Measurements from ENCODE around the gene SLIT1. TPM values are rescaled to one million over a fixed set of nuclear protein-coding genes. Genes with fewer than 3 reads are reported as not detected.

SLIT1 gene
- total RNA-seq, 4 donors from 2014 or later: 0.10 to 0.13 TPM; not detected in 2

GRCh38 chr10:97159646-97160305 is 26.0 kb downstream of the SLIT1 start:
- in situ Hi-C loops (cut with MboI; ENCODE audit: low sequenced_read_pairs in 4 of 4): no loop called here
- ATAC-seq: no peak

DNA sequence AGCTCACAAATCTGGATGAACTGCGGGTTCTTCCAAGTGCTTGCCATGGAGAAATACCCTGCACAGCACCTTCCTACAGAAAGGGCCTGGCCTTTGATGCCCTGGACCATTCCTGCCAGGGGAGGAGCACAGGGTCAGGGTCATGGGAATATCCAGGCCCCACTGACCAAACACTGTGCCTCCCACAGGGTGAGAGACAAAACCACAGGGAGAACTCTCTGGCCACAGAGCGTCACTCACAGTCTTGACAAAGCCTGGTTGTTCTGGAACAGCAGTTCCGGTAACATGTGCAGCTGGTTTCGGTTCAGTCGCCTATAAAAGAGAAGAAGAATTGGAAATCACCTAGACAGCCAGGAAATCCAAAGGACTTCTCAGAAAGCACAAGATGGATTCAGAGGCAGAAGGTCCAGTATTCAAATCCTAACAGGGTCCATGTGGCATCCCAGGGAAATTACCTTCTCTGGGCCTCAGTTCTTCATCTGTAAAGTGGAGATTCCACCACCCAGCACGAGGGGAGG is 28.1 kb downstream of the SLIT1 start:
- Histone ChIP-seq H3K27me3 (no peaks in the 10 kb centered on the region), H3K9me3 (no peaks in the 10 kb centered on the region), H3K36me3 (no peaks in the 10 kb centered on the region), H3K27ac (no peak overlapping the region), H3K4me3 (no peak overlapping the region), H3K4me1 (no peaks in the 10 kb centered on the region)
- intact Hi-C loops (cut with DNase I; ENCODE audit: low total_unique reads): no loop called here
- ATAC-seq (no peak), DNase-seq (no peak)
- TF ChIP-seq POLR2A (IDR thresholded peaks at IDR 0.05) (no peak), CTCF (IDR thresholded peaks at IDR 0.05 in 4 of 5, conservative IDR thresholded peaks at IDR 0.05 in 1 of 5) (no peak)
- in situ Hi-C loops (cut with MboI; ENCODE audit: low sequenced_read_pairs in 4 of 4): no loop called here

More at GRCh38 chr10:97159646-97160305, 26.0 kb downstream of the SLIT1 start:
- no peak overlapping the region for H3K27ac ChIP-seq
- H3K9me3 ChIP-seq: no peaks in the 10 kb centered on the region
- no peak overlapping the region for H3K4me3 ChIP-seq
- H3K4me1 ChIP-seq: no peaks in the 10 kb centered on the region
- DNase-seq: no peak
- TF ChIP-seq POLR2A (IDR thresholded peaks at IDR 0.05): no peak
- TF ChIP-seq CTCF (IDR thresholded peaks at IDR 0.05 in 4 of 5, conservative IDR thresholded peaks at IDR 0.05 in 1 of 5): no peak
- intact Hi-C loops (cut with DNase I; ENCODE audit: low total_unique reads): no loop called here
- no peaks in the 10 kb centered on the region for H3K27me3 ChIP-seq
- H3K36me3 ChIP-seq: no peaks in the 10 kb centered on the region

- no peak for ATAC-seq
- in situ Hi-C loops (cut with MboI; ENCODE audit: low sequenced_read_pairs in 4 of 4): no loop called here
- Histone ChIP-seq H3K27me3 (no peaks in the 10 kb centered on the region), H3K9me3 (no peaks in the 10 kb centered on the region), H3K4me1 (no peaks in the 10 kb centered on the region), H3K36me3 (no peaks in the 10 kb centered on the region), H3K4me3 (no peak overlapping the region), H3K27ac (no peak overlapping the region)
- DNase-seq: no peak
- intact Hi-C loops (cut with DNase I; ENCODE audit: low total_unique reads): no loop called here
- TF ChIP-seq CTCF (IDR thresholded peaks at IDR 0.05 in 4 of 5, conservative IDR thresholded peaks at IDR 0.05 in 1 of 5) (no peak), POLR2A (IDR thresholded peaks at IDR 0.05) (no peak)
These were observed 31.0 kb downstream of the SLIT1 start for GRCh38 chr10:97154781-97155180.

GRCh38 chr10:97154162-97154561 is 31.6 kb downstream of the SLIT1 start:
- Histone ChIP-seq H3K4me3 (no peak overlapping the region), H3K27me3 (no peaks in the 10 kb centered on the region), H3K36me3 (no peaks in the 10 kb centered on the region), H3K4me1 (no peaks in the 10 kb centered on the region), H3K27ac (no peak overlapping the region), H3K9me3 (no peaks in the 10 kb centered on the region)
- TF ChIP-seq POLR2A (IDR thresholded peaks at IDR 0.05): no peak
- TF ChIP-seq CTCF (IDR thresholded peaks at IDR 0.05 in 4 of 5, conservative IDR thresholded peaks at IDR 0.05 in 1 of 5): no peak
- in situ Hi-C loops (cut with MboI; ENCODE audit: low sequenced_read_pairs in 4 of 4): no loop called here
- no peak for DNase-seq
- no peak for ATAC-seq
- intact Hi-C loops (cut with DNase I; ENCODE audit: low total_unique reads): no loop called here
